NCI-H2107 treated with DMSO at 0.1 percent for 48 hours (cell line): ENCODE measurements around the gene CDNF.
"Not testable (repeated sequence)": the region's sequence is repeated elsewhere in the genome, so short reads cannot be mapped to it uniquely, and the experiment has no call there.

ENCODE experiments used
- DNase-seq: peaks from one replicate; lab custom pipeline; 2025; ENCODE audit not compliant: unreplicated experiment; lab: John Stamatoyannopoulos, UW

CDNF gene

DNA sequence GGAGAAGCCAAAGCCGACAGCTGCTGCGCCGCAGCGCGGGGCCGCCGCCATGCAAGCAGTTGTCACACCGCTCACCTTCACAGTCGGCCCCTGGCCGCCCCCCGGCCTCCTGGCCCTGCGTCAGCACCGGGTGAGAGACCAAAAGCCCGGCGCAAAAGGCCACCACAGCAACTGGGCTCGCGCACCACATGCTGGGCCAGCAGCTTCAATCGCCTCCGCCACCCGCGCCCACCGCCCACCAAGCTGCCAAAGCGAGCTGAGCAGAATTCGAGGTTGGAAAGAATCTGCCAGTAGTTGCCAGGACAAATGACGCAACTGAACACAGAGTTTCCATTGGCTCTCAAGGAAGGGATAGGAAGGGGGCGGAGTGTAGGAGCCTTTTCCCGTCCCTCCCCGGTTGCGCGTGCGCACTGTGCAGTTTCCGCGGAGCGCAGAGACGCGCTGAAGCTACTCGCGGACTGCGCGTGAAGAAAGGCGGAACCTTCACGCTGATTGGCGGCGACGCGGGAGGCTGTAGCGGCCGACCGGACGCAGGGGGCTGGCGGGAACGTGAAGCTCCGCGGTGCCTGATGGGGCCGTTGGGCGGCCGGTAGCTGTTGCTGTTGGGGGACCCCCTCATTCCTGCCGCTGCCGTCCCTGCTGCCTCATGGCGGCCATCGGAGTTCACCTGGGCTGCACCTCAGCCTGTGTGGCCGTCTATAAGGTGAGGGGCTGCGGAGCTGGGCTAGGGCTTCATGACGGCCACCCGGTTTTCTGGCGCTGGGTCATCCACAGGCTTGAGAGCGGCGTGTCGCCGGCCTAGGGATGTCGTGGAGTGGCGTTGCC is at the start of gene CDNF, which contains the start of the genes HSPA14 and MSANTD7:
Gene CDNF, minus strand, starts transcription at position 281 of the 825 bp plus-strand sequence. Its CDS starts 91 bp downstream, at position 190.
Gene HSPA14, plus strand, starts transcription at position 550 of the 825 bp plus-strand sequence. Its CDS starts 97 bp downstream, at position 647.
Gene MSANTD7, plus strand, starts transcription at position 550 of the 825 bp plus-strand sequence. CDS start 3,979 bp downstream, outside the sequence.
- DNase-seq = peak; percentile 86

DNA sequence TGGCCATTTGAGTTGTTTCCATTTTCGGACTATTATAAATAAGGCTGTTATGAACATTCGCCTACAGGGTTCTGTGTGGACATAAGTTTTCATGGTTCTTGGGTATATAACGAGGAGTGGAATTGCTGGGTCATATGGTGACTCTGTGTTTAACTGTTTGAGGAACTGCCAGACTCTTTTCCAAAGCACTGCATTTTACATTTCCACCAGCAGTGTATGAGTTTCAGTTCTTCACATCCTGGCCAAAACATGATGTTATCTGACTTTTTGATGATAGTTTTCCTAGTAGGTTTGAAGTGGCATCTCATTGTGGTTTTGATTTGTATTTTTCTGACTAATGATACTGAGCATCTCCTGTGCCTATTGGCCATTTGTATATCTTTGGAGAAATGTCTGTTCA is 46.2 kb upstream of the CDNF start:
- DNase-seq = no peak

DNA sequence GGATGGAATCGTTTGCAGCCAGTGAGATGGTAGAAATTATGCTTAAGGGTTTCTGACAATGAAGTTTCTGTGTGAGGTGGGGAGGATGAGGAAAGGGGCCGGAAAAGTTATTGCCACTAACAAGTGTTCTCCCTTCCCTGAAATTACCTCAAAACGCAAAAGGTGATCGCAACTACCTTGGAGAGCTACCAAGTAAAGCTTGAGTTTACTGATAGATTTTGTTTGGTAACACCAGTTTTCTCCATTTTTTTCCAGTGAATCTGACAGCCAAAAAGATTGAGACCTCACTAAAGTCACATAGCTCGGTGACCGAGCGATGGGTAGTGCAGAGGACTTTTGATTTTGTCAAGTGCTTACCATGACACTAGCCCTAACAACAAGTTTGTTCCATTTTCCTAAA is 42.4 kb upstream of the CDNF start:
- DNase-seq = no peak

DNA sequence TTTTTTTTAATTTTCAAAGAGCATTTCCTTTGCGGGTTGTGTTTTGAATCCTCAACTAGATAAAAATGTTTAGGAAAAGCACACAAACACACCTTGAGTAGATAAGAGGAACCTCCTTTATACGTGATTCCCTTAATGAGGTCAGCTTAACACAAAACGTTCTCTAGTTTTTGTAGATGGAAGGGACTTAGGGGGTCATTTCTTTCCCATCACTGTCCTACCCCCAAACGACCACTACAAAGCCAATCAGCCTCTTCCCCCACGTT is 42.0 kb upstream of the CDNF start:
- DNase-seq = no peak

DNA sequence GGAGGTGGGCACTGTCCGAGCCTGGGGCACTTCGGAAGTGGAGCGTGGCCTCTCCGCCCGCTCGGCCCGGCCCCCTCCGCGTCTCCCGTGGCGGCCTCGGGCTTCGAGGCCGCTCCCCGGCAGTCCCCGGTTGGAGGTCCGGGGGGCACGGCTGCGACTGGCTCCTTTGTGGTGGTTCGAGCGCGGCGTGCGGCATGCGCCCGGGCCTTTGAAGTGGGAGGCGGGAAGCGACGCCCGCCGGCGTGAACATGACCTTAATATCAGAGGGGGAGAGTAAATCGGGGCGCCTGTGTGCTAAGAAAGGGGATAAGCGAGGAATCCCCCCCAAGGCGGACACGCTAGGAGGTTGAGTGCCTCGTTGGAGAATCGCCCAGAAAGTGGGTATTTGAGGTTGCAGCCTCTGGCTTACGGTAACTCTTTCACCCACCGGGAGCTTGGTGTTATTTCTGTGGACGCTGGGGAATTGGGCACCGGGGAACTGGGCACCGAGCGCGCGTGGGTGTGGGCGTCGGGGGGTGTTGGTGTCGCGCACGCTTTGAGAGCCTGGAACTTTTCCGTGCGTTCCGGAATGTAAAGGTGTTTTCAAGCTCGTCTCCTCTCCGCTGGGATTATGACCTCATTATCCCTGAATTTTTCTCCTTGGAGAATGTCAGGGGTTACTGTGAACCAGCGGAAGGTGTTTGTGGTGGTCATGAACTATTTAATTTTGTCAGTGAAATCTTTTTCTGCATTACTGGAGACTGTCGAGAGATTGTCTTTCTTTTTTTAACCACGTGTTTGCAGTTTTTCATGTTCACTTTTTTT is 41.5 kb upstream of the CDNF start:
- no peak for DNase-seq

DNA sequence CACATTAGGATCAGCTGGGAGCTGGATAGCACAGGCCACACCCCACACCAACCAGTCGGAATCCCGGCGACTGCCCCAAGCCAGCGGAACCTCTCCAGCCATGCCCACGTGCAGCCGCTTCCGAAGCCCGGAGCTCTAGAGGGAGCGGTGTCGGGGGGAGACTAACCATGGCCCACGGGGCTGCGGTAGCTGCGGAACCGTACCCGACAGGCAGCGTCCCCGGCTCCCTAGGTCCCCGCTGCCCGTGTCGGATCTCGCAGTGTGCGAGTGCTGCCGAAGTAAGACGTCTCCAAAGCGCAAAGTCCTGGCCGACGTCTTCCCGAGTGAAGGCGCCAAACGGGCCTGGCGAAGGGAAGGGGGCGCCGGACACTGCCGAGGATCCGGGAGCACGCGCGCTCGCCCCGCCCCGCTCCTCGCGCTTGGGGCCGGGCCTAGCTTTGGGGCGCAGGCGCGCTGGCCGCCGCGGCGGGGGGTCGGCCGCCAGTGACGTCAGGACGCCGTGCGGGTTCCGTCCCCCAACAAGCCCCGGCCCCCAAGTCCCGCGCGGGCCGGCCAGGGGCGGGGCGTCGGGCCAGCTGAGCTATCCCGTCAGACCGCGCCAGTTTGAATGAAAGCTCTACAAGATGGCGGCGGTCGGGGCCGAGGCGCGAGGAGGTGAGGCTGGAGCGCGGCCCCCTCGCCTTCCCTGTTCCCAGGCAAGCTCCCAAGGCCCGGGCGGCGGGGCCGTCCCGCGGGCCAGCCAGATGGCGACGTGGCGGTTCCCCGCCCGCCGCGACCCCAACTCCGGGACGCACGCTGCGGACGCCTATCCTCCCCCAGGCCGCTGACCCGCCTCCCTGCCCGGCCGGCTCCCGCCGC is 40.7 kb upstream of the CDNF start, which contains the start of gene SUV39H2:
Gene SUV39H2, plus strand, starts transcription at position 601 of the 858 bp plus-strand sequence. Its CDS starts 23 bp downstream, at position 624.
- DNase-seq = peak; percentile 63

DNA sequence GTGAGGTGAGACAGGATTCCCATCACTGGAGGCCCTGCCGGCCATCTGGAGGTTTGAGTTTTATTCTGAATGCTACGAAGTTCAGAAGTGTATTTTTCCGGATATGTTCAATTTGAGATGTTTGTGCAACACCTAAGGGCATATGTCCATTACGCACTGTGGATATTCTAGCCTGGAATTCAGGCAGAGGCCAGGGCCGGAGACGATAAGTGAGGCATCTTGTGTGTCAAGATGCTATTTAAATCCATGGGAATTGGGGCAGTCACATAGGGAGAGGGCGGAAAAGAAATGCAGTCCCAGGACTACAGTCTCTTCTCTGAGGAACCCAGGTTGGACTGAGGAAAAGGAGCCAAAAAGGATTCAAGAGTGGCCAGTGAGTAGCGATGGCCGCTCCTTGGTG is 38.9 kb upstream of the CDNF start:
- DNase-seq = no peak

DNA sequence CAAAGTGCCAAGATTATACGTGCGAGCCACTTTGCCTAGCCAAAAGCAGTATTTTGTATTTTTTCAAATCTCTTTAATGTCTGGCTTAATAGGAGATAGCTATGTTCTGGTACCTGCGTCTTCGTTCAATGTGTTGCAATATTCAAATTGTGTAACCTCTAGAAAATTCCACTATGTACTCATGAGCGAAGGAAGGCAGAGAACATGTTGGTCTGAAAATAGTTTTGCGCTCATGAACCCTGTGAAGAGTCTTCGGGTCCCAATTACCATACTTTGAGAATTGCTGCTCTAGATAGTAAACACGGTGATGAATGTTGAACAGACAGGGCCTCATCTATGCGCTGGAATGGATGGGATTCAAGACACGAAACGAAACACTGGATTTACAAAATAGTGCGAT is 38.1 kb upstream of the CDNF start:
- DNase-seq = no peak

DNA sequence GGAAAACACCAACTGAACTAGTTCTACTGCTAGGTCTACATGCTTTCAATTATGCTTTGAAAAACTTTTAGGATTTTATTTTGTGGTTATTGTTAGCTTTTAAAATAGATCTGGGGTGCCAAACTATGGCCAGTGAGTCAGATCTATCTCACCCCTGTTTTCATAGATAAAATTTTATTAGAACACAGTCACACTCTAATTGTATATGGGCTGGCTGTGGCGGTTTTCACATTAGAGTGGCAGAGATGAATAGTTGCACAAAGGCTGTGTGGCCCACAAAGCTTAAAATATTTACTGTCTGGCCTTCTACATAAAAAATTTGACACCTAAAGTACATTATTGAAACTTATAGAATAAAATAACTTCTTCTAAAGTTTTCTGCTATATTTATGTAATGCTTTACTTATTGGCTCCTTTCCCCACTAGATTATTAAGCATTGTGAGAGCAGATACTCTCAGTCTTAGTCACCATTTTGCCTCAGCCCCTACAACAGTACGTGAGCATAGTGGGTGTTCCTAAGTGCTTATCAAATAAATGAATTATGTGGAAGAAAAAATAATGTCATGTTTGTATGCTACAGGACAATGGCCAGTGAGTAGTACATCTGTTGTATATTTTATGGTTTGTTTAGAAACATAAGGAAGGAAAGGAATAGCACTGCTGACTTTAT is 35.4 kb upstream of the CDNF start:
- no peak for DNase-seq

DNA sequence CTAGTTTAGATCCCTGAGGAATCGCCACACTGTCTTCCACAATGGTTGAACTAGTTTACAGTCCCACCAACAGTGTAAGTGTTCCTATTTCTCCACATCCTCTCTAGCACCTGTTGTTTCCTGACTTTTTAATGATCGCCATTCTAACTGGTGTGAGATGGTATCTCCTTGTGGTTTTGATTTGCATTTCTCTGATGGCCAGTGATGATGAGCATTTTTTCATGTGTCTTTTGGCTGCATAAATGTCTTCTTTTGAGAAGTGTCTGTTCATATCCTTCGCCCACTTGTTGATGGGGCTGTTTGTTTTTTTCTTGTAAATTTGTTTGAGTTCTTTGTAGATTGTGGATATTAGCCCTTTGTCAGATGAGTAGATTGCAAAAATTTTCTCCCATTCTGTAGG is 27.0 kb upstream of the CDNF start:
- not testable (repeated sequence) for DNase-seq

DNA sequence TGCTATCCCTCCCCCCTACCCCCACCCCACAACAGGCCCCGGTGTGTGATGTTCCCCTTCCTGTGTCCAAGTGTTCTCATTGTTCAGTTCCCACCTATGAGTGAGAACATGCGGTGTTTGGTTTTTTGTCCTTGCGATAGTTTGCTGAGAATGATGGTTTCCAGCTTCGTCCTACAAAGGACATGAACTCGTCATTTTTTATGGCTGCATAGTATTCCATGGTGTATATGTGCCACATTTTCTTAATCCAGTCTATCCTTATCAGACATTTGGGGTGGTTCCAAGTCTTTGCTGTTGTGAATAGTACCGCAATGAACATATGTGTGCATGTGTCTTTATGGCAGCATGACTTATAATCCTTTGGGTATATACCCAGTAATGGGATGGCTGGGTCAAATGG is 26.6 kb upstream of the CDNF start:
- not testable (repeated sequence) for DNase-seq

DNA sequence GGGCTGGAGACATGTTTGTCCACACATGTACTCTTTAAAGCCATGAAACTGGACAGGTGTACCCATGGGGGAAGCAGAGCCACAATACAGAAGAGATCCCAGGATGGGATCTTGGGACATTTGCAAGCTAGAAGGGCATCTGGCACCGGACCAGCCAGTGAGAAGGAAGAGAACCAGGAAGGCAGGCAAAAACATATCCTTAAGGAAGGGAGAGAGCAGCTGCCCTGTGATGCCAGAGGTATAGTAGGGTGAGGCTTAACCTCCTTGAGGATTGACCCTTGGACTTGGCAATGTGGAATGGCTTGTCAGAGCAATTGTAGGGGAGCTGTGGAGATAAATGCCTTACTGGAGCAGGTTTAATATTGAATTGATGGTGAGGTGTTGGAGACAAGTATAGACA is 23.0 kb upstream of the CDNF start:
- no peak for DNase-seq

DNA sequence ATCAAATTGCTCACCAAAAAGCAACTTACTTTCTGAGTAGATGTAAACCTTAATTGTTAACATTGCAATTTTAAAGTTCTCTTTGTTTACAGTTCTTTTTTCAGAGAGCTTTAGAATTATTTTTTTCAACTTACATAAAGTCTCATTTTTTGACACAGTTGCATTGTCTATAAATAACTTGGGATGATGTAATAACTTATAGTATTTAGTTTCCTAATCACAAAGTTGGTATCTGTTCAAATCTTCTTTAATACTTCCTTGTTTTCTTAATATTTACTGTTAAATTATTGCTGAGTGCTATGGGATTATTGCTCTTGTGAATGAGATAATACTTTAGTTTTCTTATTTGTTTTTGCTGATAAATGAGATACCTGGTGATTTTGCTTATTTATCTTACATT is 21.9 kb upstream of the CDNF start:
- DNase-seq = no peak

DNA sequence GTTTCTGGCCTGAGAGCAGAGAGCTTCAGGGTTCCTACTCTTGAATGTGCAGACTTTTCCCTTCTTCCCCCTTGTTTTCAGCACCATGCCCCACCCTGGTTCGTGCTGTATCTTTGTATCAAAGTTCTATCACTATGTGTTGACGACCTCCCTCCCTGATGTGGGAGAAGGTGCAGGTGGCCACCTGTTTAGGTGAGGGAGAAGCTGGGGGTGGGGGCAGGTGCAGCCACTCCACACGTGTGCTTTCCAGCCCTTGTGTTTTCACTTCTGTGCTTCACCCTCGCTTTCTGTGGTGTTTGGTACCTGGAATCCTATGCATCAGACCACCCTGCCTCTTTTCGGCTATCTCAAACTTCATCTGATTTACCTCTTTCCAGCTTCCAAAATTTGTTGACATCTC is 21.2 kb upstream of the CDNF start:
- no peak for DNase-seq

DNA sequence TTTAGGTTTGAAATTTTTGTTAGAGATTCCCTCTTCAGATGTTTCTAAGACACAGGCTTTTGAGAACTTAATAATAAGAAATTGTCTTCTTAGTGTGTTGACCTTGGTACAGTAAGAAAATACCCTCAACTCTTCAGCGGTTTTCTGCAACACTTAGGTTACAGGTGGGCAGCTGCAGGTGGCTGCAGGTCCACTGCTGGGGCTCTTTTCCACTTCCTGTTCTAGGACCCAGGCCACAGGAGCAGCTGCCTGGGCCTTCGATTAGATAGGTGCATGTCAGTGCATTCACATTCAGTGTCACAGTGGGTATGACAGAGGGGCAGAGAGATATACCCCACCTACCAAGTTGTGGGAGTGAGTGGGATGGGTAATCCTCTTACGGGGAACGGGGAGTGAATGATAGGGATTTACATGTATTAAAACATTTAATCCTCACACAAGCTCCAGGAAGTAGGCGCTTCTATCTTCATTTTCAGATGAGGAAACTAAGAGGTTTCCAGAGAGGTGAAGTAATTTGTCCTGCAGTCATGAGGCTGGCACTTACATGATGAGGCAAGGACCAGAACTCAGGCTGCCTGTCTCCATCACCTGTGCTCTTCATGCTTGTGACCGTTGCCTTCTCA is 20.6 kb upstream of the CDNF start:
- no peak for DNase-seq

DNA sequence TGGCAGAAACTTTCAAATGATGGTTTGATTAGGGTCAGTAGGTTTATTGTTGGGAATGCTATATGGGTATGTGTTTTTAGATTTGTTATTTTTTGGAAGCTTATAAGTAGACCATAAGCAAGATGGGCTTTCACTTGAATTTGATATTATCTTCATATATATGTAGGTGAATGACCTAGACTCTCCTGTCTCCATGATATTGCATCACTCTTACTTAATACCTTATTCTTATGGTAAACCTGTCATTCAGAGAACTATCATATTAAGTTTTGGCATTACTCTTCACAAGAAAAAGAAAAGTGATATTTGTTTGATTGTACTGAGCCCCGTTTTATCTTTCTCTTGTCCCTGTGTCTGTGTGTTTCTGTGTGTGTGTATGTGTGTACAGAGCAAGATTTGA is 17.6 kb upstream of the CDNF start:
- no peak for DNase-seq

DNA sequence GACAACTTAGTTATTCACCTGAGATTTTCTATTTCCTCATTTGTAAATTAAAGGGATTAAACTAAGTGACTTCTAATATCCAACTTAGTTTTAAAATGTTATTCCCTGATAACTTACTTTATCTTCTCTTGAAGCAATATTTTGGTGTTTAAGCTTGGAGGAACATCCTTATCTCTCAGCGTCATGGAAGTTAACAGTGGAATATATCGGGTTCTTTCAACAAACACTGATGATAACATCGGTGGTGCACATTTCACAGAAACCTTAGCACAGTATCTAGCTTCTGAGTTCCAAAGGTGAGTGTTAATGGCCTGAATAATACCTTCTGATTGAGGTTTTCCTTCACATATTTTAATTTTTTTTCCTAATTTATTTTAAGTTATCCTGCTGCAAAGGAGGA is 14.4 kb upstream of the CDNF start:
- no peak for DNase-seq

DNA sequence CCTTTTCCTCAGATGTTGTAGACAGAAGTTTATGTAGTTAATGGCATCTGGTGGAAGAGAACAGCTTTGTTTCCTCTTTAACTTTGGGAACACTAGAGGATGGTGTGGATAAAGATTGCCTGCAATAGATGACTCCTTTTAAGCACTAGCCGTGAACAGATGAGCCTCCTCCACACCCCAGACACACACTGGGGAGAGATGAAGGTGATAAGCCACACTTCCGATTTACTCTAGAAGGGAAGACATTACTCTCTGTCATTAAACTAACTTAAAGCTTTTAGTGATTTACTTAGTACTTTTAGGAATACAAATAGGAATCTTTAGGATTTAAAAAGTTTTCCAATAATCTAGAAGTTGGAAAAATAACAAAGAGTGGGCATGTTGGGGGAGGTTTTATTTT is 7.1 kb upstream of the CDNF start:
- no peak for DNase-seq

DNA sequence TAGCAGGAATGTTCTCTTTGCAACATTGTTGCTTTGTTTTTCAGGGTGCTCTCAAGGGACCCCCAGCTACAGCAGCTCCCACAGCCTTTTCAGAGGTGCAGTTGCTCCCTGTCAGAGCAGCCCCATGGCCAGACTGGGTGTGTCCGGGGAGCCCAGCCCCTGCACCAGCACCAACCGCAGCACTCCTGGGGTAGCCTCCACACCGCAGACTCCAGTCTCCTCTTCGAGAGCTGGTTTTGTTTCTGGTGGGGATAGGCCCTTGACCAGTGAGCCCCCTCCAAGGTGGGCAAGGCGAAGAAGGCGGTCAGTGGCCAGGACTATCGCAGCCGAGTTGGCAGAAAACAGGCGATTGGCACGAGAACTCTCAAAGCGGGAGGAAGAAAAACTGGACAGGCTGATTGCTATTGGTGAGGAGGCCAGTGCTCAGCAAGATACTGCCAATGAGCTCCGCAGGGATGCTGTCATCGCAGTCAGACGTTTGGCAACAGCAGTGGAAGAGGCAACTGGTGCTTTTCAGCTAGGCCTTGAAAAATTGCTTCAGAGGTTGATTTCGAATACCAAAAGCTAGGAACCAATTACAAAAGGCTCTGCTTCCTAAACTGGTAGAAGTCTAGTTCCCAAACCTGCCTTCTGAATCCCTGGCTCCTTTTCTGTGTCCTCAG is 5.6 kb upstream of the CDNF start:
- no peak for DNase-seq

DNA sequence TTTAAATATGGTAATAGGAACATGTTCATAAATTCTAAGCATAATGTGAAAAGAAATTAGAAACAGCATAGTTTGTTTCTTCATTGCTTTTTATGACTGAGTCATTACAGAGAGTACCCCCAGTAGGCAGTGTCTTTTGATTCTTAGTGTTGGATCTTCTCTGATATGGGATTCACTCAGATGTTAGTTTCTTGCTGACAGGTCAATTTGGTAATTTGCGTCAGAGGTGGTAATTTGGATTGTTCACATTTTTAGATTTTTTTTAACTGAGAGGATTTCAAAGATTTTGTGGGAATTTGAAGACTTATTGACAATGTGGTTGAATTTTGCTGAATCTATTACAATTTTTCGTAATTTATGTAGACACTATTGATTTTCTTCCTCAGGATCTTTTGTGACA is 2.3 kb upstream of the CDNF start:
- no peak for DNase-seq
